Stimulated activated CD4-positive, alpha-beta T cell treated with anti-CD3 and anti-CD28 coated beads, Interleukin-15, amount 100 ng/mL, for 1 hour (primary cell): ENCODE measurements around the gene FMN1.

Experiments
- DNase-seq, 2 donors: peaks; one replicate each; pipeline ENCODE4 v3.0.0-alpha.2; 2020; ENCODE audit warnings: low read depth in 1 of 2, low spot score in 1 of 2

Gene FMN1

GRCh38 chr15:32799936-32800535, 394.5 kb downstream of the FMN1 start:
- DNase-seq, result no peak

- no peak for DNase-seq
Observed at GRCh38 chr15:32796856-32797255, 397.7 kb downstream of the FMN1 start.

- DNase-seq, result no peak
Observed at GRCh38 chr15:32794973-32795372, 399.5 kb downstream of the FMN1 start.

GRCh38 chr15:32792436-32792835, 402.1 kb downstream of the FMN1 start:
- no peak for DNase-seq

GRCh38 chr15:32790352-32790999, 404.0 kb downstream of the FMN1 start:
- no peak for DNase-seq

- no peak for DNase-seq
Observed at GRCh38 chr15:32787949-32788348, 406.6 kb downstream of the FMN1 start.

GRCh38 chr15:32786906-32787305, 407.6 kb downstream of the FMN1 start:
- DNase-seq, result no peak

GRCh38 chr15:32784581-32784980, 409.9 kb downstream of the FMN1 start:
- no peak for DNase-seq

- DNase-seq, result no peak
Observed at GRCh38 chr15:32781781-32782180, 412.7 kb downstream of the FMN1 start.

GRCh38 chr15:32778391-32779176, 415.9 kb downstream of the FMN1 start:
- no peak for DNase-seq

- DNase-seq, result no peak
Observed at GRCh38 chr15:32775103-32775502, 419.4 kb downstream of the FMN1 start.

- DNase-seq, result no peak
Observed at GRCh38 chr15:32774022-32774421, 420.5 kb downstream of the FMN1 start.

- DNase-seq, result no peak
Observed at GRCh38 chr15:32767236-32767635, 427.3 kb downstream of the FMN1 start.

- no peak for DNase-seq
Observed at GRCh38 chr15:32766101-32766500, 428.4 kb downstream of the FMN1 start.

- no peak for DNase-seq
Observed at GRCh38 chr15:32765236-32765635, 429.3 kb downstream of the FMN1 start.

GRCh38 chr15:32763295-32763694, 431.2 kb downstream of the FMN1 start:
- DNase-seq, result no peak

GRCh38 chr15:32757426-32757825, 437.1 kb downstream of the FMN1 start:
- DNase-seq, result no peak

- DNase-seq, result no peak
Observed at GRCh38 chr15:32750979-32751378, 443.5 kb downstream of the FMN1 start.

GRCh38 chr15:32747921-32748342, 446.6 kb downstream of the FMN1 start:
- DNase-seq, result no peak

GRCh38 chr15:32746116-32746857, 448.2 kb downstream of the FMN1 start:
- no peak for DNase-seq

GRCh38 chr15:32743411-32744140, 450.9 kb downstream of the FMN1 start:
- no peak for DNase-seq
